ENCODE data around the gene ST6GALNAC4. TPM values are rescaled to one million over a fixed set of nuclear protein-coding genes. Genes with fewer than 3 reads are reported as not detected.

ST6GALNAC4 gene
- total RNA-seq, 3 donors from 2014 or later = 22.0 to 25.7 (median 24.7) TPM

GRCh38 chr9:127941961-127942215 is 25.0 kb upstream of the ST6GALNAC4 start:
- H3K4me3 Mint-ChIP-seq = no peak overlapping the region
- no peaks in the 10 kb centered on the region for H3K27me3 Mint-ChIP-seq (ENCODE audit: low read depth)
- ATAC-seq (no peak), DNase-seq (no peak)
- H3K4me1 Mint-ChIP-seq (ENCODE audit: low read depth) = peaks cover 27% of the 10 kb centered on the region
- H3K9me3 Mint-ChIP-seq = no peaks in the 10 kb centered on the region
- H3K36me3 Mint-ChIP-seq (ENCODE audit: insufficient read depth) = peaks cover 12% of the 10 kb centered on the region

- no peak for DNase-seq
- ATAC-seq = no peak
- Mint-ChIP-seq H3K9me3 (no peaks in the 10 kb centered on the region), H3K4me3 (no peak overlapping the region), H3K27me3 (ENCODE audit: low read depth) (no peaks in the 10 kb centered on the region), H3K4me1 (ENCODE audit: low read depth) (peaks cover 30% of the 10 kb centered on the region), H3K36me3 (ENCODE audit: insufficient read depth) (peaks cover 12% of the 10 kb centered on the region)
These were observed 24.5 kb upstream of the ST6GALNAC4 start for GRCh38 chr9:127941062-127941960.

- DNase-seq = no peak
- Mint-ChIP-seq H3K4me1 (ENCODE audit: low read depth) (peaks cover 35% of the 10 kb centered on the region), H3K36me3 (ENCODE audit: insufficient read depth) (peaks cover 15% of the 10 kb centered on the region), H3K27me3 (ENCODE audit: low read depth) (no peaks in the 10 kb centered on the region), H3K9me3 (no peaks in the 10 kb centered on the region), H3K4me3 (no peak overlapping the region)
- ATAC-seq = no peak
These were observed 23.8 kb upstream of the ST6GALNAC4 start for GRCh38 chr9:127940593-127940992.

DNA sequence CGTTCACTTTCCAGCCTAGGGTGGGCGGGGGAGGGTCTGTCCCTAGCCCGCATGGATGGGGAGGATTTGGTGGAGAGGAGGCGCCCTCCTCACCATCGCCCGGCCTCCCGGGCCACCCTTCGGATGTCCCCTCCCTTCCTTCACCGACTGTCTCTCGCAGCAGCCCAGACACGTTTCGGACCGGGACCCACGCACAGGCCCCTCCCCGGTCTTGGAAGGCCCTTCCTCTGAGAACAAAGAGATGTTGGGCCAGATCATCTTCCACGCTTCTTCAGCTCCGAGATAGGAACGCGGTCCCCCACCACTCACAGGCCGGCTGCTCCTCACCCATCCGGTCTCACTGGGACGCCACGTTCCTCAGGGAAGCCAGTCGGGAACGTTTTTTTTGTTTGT is 21.5 kb upstream of the ST6GALNAC4 start:
- Mint-ChIP-seq H3K4me3 (peak overlapping the region; percentile 45), H3K27me3 (ENCODE audit: low read depth) (no peaks in the 10 kb centered on the region), H3K36me3 (ENCODE audit: insufficient read depth) (peaks cover 8% of the 10 kb centered on the region), H3K4me1 (ENCODE audit: low read depth) (peaks cover 37% of the 10 kb centered on the region), H3K9me3 (no peaks in the 10 kb centered on the region)
- no peak for ATAC-seq
- no peak for DNase-seq

DNA sequence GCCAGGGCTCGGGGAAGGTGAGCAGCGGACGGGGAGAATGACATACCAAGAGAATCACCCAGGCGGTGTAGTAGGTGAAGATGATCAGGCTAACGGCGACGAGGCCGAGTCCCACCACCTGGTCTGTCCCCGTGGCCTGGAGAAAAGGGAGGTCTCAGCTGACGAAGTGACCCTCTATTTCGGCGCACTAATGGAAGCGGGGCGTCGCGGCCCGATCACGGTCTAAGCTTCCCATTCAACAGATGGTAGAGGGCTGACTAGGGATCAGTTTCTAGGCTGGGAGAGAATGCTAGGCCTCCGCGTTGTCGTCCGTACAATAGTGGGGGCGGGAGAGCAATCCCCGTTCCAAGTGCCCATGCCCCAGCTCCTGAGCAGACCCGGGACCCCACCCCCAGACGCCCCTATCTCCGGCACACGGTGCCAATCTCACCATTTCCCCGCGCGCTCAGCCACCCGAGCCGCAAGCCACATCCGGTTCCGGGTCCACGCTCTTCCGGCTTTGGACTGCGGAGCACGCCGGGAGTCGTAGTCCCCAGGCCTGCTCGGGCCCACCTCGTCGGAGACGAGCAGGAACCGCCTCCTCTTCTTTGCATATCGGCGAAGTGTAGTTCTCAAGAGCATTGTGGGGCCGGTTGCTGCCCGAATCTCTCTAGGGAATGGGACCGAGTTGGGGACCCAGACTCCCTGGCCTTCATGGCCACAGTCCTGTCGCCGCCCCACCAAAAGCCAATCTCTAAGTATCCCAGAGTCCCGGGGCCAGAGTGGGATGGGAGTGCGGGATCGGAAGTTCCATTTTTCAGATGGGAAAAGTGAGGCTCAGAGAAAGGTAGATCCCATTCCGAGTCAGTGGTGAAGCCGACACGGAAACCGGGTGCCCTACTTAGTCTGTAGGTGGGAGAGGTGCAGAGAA is 20.8 kb upstream of the ST6GALNAC4 start, which contains the start of gene DPM2:
Gene DPM2, minus strand, starts transcription at position 467 of the 910 bp plus-strand sequence. Its CDS starts 34 bp downstream, at position 433.
- Mint-ChIP-seq H3K4me3 (peak within 1 kb of the TSS; percentile 92), H3K27me3 (ENCODE audit: low read depth) (no peaks in the 10 kb centered on the region), H3K4me1 (ENCODE audit: low read depth) (peaks cover 38% of the 10 kb centered on the region), H3K9me3 (no peaks in the 10 kb centered on the region), H3K36me3 (ENCODE audit: insufficient read depth) (peaks cover 8% of the 10 kb centered on the region)
- ATAC-seq (peak; percentile 96), DNase-seq (peak; percentile 78)

- peak overlapping the region; percentile 92 for H3K4me3 Mint-ChIP-seq
These were observed 20.2 kb upstream of the ST6GALNAC4 start for GRCh38 chr9:127937056-127937387.

DNA sequence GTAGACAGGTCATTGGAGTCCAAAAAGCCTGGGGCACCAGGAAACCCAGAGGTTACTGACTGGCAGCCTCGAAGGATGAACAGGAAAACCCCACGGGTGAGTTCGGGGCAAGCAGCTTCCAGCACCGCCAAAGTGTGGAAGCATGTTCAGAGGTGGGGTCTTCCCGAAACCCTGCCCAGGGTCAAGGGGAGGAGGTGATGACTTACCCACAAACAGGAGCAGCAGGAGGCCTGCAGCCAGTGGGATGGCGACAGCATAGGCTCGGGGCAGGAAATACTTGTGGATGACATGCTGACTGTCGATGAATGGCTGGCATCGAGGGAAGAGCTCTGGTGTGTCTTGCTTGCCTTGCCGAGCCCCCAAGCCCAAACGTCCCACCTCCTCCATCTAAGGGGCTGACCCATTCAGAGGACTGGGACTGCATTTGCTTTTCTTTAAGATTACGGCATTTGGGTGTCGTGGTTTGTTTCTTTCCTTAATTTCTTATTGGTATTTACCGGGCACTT is 19.6 kb upstream of the ST6GALNAC4 start:
- H3K36me3 Mint-ChIP-seq (ENCODE audit: insufficient read depth) = peaks cover 8% of the 10 kb centered on the region
- DNase-seq (no peak), ATAC-seq (no peak)
- peaks cover 40% of the 10 kb centered on the region for H3K4me1 Mint-ChIP-seq (ENCODE audit: low read depth)
- H3K4me3 Mint-ChIP-seq = peak overlapping the region; percentile 92
- H3K9me3 Mint-ChIP-seq = no peaks in the 10 kb centered on the region
- H3K27me3 Mint-ChIP-seq (ENCODE audit: low read depth) = no peaks in the 10 kb centered on the region

More at GRCh38 chr9:127937056-127937387, 20.2 kb upstream of the ST6GALNAC4 start:
- Mint-ChIP-seq H3K9me3 (no peaks in the 10 kb centered on the region), H3K27me3 (ENCODE audit: low read depth) (no peaks in the 10 kb centered on the region), H3K4me1 (ENCODE audit: low read depth) (peaks cover 38% of the 10 kb centered on the region), H3K36me3 (ENCODE audit: insufficient read depth) (peaks cover 8% of the 10 kb centered on the region)
- ATAC-seq = no peak
- DNase-seq = no peak

- Mint-ChIP-seq H3K4me1 (ENCODE audit: low read depth) (peaks cover 46% of the 10 kb centered on the region), H3K36me3 (ENCODE audit: insufficient read depth) (peaks cover 8% of the 10 kb centered on the region), H3K4me3 (peak overlapping the region; percentile 92), H3K27me3 (ENCODE audit: low read depth) (no peaks in the 10 kb centered on the region), H3K9me3 (no peaks in the 10 kb centered on the region)
- DNase-seq (no peak), ATAC-seq (peak; percentile 17 to 18)
These were observed 19.0 kb upstream of the ST6GALNAC4 start for GRCh38 chr9:127935765-127936221.

DNA sequence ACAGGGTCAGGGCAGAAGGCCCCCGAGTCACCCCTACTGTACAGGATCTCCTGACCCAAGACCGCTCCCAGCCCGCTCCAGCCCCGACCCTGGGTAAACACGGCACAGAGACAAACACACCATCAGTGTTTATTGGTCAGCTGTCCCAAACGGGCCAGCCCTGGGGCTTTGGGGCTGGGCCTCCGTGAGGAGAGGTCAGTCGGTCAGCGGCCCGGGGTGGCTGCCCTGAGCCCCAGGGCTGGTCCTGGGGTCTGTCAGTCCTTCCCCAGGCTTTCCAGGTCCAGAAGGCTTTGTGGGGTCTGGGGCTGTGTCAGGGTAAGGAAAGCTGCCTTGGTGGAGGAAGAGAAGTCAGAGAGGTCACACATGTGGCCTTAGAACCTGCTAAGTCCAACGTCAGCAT is 18.1 kb upstream of the ST6GALNAC4 start:
- Mint-ChIP-seq H3K9me3 (no peaks in the 10 kb centered on the region), H3K4me3 (peak overlapping the region; percentile 24), H3K4me1 (ENCODE audit: low read depth) (peaks cover 49% of the 10 kb centered on the region), H3K27me3 (ENCODE audit: low read depth) (no peaks in the 10 kb centered on the region), H3K36me3 (ENCODE audit: insufficient read depth) (peaks cover 8% of the 10 kb centered on the region)
- ATAC-seq = no peak
- no peak for DNase-seq

- DNase-seq (no peak), ATAC-seq (no peak)
- Mint-ChIP-seq H3K9me3 (no peaks in the 10 kb centered on the region), H3K36me3 (ENCODE audit: insufficient read depth) (peaks cover 8% of the 10 kb centered on the region), H3K27me3 (ENCODE audit: low read depth) (no peaks in the 10 kb centered on the region), H3K4me3 (peak overlapping the region; percentile 29), H3K4me1 (ENCODE audit: low read depth) (peaks cover 51% of the 10 kb centered on the region)
These were observed 17.4 kb upstream of the ST6GALNAC4 start for GRCh38 chr9:127934248-127934647.

DNA sequence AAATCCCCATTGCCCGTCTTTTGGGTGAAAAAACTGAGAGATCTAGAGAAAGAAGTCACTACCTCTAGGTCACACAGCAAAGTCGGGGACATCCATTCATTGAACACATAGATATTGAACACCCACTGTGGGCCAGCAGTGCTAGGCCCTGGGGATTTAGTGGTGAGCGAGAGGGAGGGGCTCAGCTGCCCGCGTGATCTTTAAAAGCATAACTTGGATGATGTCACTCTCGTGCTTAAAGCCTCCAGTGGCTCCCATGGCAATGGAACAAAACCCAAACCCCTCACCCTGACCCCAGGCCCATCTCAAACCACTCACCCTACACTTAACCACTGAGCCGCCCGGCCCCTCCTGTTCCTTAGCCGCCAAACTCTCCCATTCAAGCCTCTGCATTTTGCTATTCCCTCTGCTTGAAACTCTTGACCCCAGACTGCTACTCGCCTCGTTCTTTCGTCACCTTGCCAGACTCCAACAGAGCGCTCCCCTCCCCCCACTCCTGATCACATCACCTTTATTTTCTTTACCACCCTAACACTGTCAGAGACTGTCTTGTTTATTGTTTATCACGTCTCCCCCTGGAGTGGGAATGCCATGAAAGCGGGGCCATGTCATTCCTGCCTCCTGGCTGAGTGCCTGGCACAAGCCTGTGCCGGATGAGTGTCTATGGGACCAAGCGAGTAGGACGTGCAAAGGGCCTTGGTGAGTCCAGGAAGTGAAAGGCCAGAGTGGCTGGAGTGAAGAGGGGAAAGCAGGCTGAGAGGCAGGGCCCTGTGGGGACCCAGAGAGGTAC is 14.4 kb upstream of the ST6GALNAC4 start:
- no peaks in the 10 kb centered on the region for H3K9me3 Mint-ChIP-seq
- H3K27me3 Mint-ChIP-seq (ENCODE audit: low read depth) = no peaks in the 10 kb centered on the region
- peaks cover 38% of the 10 kb centered on the region for H3K4me1 Mint-ChIP-seq (ENCODE audit: low read depth)
- ATAC-seq (peak; percentile 20 to 34), DNase-seq (no peak)
- H3K36me3 Mint-ChIP-seq (ENCODE audit: insufficient read depth) = peaks cover 8% of the 10 kb centered on the region
- peak overlapping the region; percentile 72 for H3K4me3 Mint-ChIP-seq

GRCh38 chr9:127930231-127931091 is 13.6 kb upstream of the ST6GALNAC4 start, which contains the start of gene PIP5KL1:
PIP5KL1 (minus strand) TSS chr9:127930777; CDS start chr9:127930752, 25 bp downstream.
- peak within 1 kb of the TSS; percentile 72 for H3K4me3 Mint-ChIP-seq
- peaks cover 4% of the 10 kb centered on the region for H3K36me3 Mint-ChIP-seq (ENCODE audit: insufficient read depth)
- H3K9me3 Mint-ChIP-seq = no peaks in the 10 kb centered on the region
- DNase-seq (peak; percentile 54), ATAC-seq (peak; percentile 78 to 79)
- H3K4me1 Mint-ChIP-seq (ENCODE audit: low read depth) = peaks cover 29% of the 10 kb centered on the region
- peaks cover 2% of the 10 kb centered on the region for H3K27me3 Mint-ChIP-seq (ENCODE audit: low read depth)

- Mint-ChIP-seq H3K27me3 (ENCODE audit: low read depth) (peaks cover 5% of the 10 kb centered on the region), H3K4me3 (peak overlapping the region; percentile 72), H3K9me3 (no peaks in the 10 kb centered on the region), H3K36me3 (ENCODE audit: insufficient read depth) (peaks cover 2% of the 10 kb centered on the region), H3K4me1 (ENCODE audit: low read depth) (peaks cover 26% of the 10 kb centered on the region)
- ATAC-seq (no peak), DNase-seq (no peak)
These were observed 12.8 kb upstream of the ST6GALNAC4 start for GRCh38 chr9:127929625-127929979.

All from activated T-cell treated with anti-CD3 and anti-CD28 coated beads, Interleukin-2, amount 50 U/mL, for 4 hours (primary cell).